ENCODE data around the gene MTFR1L.
A peak's percentile ranks its signal among the peaks of the same experiment; 100 is the strongest.

Gene MTFR1L

GRCh38 chr1:25864434-25864833 is 44.7 kb downstream of the MTFR1L start:
- no peak for DNase-seq

GRCh38 chr1:25866288-25866687 is 46.5 kb downstream of the MTFR1L start:
- no peak for DNase-seq

- no peak for DNase-seq
Measured at GRCh38 chr1:25867210-25867991, 47.6 kb downstream of the MTFR1L start.

GRCh38 chr1:25869909-25870606 is 50.3 kb downstream of the MTFR1L start:
- no peak for DNase-seq

- DNase-seq, result no peak
Measured at GRCh38 chr1:25870614-25871013, 50.9 kb downstream of the MTFR1L start.

- DNase-seq, result no peak
Measured at GRCh38 chr1:25871086-25871703, 51.4 kb downstream of the MTFR1L start.

GRCh38 chr1:25871704-25872494 is 52.1 kb downstream of the MTFR1L start:
- no peak for DNase-seq

- DNase-seq, result no peak
Measured at GRCh38 chr1:25872713-25873112, 53.0 kb downstream of the MTFR1L start.

- DNase-seq, result no peak
Measured at GRCh38 chr1:25873120-25873519, 53.4 kb downstream of the MTFR1L start.

GRCh38 chr1:25874209-25874608 is 54.5 kb downstream of the MTFR1L start:
- no peak for DNase-seq

GRCh38 chr1:25874635-25875153 is 54.9 kb downstream of the MTFR1L start:
- no peak for DNase-seq

GRCh38 chr1:25875154-25875855 is 55.6 kb downstream of the MTFR1L start, which contains the start of gene PAQR7:
PAQR7 (minus strand) TSS chr1:25875708; CDS start chr1:25863839, 11,869 bp downstream.
- DNase-seq, result peak; percentile 67

GRCh38 chr1:25875856-25876692 is 56.3 kb downstream of the MTFR1L start:
- peak; percentile 40 for DNase-seq

GRCh38 chr1:25876693-25877077 is 56.9 kb downstream of the MTFR1L start:
- DNase-seq, result no peak

GRCh38 chr1:25877155-25877554 is 57.4 kb downstream of the MTFR1L start:
- DNase-seq, result no peak

- no peak for DNase-seq
Measured at GRCh38 chr1:25878690-25879089, 58.9 kb downstream of the MTFR1L start.

- DNase-seq, result no peak
Measured at GRCh38 chr1:25879675-25880074, 59.9 kb downstream of the MTFR1L start.

GRCh38 chr1:25880518-25880917 is 60.8 kb downstream of the MTFR1L start:
- DNase-seq, result no peak

GRCh38 chr1:25881266-25881665 is 61.5 kb downstream of the MTFR1L start:
- DNase-seq, result no peak

Data from stimulated activated CD4-positive, alpha-beta T cell treated with anti-CD3 and anti-CD28 coated beads, Interleukin-4, amount 100 ng/mL, for 1 hour (primary cell).